Measurements from ENCODE around the gene ZBTB11.

- TF ChIP-seq CTCF (IDR thresholded peaks at IDR 0.05) (no peak), POLR2A (IDR thresholded peaks at IDR 0.05) (no peak)
Observed at GRCh38 chr3:101617478-101617877, 59.5 kb downstream of the ZBTB11 start.

All from adrenal gland (tissue), 5 donors.